GM08714 (cell line): Measurements from ENCODE around the gene CLMN.

Experiments
- H3K4me3 ChIP-seq: fragments of 200-500 bp; sonication (Bioruptor generic); 2 replicates; pipeline ENCODE4 v1.5.1; 2014; ENCODE audit warnings: mild to moderate bottlenecking, low read length, inconsistent platforms
- ZNF274 ChIP-seq: IDR thresholded peaks from 2 replicates; pipeline ENCODE4 v1.6.1; 2012; ENCODE audit warnings: mild to moderate bottlenecking, low read depth, low read length

CLMN gene

DNA sequence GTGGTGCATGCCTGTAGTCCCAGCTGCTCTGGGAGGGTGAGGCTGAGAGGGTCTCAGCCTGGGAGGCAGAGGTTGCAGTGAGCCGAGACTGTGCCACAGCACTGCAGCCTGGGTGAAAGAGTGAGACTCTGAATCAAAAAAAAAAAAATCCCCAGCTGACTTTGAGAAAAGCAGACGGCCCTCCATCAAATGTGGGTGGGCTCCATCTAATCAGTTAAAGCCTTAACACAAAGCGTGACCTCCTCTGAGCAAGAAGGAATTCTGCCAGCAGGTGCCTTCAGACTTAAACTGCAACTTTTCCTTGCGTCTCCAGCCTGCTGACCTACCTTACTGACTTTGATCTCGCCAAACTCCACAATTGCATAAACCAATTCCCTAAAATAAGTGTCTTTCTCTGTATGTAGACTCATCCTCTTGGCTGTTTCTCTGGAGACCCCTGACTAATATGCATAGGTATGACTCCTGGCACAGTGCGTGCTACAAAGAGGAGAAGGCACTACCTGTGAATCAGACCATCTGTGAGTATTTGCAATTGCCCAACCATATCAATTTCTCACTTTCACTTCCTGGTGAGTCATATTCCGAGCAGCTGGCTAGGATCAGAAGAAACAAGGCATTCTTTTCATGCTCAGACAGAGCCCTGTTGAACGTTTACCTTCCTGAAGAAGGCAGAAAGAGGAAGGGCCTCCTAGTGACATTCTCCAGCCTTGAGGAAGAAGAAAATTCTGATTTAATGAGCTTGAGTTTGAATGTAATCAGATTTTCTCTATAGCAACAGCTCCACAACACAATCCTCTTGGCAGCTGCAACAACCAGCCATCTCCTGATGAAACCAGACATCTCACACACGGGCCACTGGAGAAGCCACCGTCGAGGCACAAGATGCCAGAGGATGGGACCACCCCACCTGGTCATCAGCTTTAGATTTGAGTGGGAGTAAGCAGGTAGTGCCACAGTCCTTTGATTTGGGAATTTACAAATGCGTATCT is 54.3 kb downstream of the CLMN start:
- no peak for TF ChIP-seq ZNF274
- H3K4me3 ChIP-seq: peak overlapping the region; percentile 25; the same call in 1 of the 2 replicates

DNA sequence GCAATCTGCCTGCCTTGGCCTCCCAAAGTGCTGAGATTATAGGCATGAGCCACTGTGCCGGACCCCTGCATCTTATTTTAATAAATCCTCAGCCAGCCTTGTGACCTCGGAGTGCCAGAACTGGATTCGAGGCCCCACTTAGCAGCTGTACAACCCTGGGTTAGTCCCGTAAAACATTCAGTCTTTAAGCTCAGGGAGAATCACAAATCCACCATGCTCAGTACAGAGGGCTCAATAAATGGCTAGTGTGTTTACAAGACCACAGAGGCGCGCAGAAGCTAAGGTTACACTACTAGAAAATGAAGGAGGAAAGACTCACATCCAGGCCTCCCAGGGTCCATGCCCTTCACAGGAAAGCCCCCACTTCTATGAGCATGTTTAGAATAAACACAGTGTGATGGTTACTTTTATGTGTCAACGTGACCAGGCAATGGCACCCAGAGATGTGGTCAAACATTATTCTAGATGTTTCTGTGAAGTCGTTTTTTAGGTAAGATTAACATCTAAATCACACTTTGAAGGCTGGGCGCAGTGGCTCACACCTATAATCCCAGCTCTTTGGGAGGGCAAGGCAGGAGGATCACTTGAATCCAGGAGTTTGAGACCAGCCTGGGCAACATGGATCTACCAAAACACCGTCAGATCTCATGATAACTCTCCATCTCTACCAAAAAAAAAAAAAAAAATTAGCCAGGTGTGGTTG is 55.3 kb downstream of the CLMN start:
- no peak for TF ChIP-seq ZNF274
- no peak overlapping the region for H3K4me3 ChIP-seq

DNA sequence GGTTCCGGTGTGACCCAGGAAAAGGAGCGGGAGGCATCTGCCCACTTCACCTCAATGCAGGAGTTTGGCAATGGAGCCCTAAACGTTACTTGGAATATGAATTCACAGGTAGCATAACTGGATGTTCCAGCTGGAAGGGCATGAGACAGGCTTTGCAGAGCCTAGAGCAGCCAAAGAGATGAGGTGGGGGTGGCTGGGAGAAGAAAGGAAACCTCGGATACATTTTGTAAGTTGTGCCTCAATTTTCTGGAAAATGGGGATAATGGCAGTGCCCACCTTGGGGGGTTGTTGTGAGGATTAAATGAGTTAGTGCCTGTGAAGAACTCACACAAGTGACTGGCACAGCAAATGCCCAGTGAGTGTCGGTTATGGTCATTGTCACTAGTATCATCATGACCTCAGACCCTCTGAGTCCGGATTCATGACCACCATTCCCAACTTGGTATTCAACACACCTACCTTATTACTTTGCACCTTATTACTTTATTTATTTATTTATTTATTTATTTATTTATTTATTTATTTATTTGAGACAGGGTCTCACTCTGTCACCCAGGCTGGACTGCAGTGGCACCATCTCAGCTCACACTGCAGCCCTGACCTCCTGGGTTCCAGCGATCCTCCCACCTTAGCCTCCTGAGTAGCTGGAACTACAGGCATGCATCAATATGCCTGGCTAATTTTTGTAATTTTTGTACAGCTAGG is 56.0 kb downstream of the CLMN start:
- no peak for TF ChIP-seq ZNF274
- H3K4me3 ChIP-seq: no peak overlapping the region

DNA sequence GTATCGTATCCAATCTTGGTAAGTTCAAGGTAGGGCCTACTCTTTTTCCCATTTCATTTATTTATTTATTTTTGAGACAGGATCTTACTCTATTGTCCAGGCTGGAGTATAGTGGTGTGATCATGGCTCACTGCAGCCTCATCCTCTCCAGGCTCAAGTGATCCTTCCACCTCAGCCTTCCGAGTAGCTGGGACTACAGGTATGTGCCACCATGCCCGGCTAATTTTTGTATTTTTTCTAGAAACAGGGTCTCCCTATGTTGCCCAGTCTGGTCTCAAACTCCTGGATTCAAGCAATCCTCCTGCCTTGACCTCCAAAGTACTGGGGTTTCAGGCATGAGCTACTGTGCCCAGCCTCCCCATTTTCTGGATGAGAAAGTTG is 57.2 kb downstream of the CLMN start:
- H3K4me3 ChIP-seq: no peak overlapping the region
- TF ChIP-seq ZNF274: no peak

GRCh38 chr14:95261616-95262510 is 57.8 kb downstream of the CLMN start:
- H3K4me3 ChIP-seq: no peak overlapping the region
- TF ChIP-seq ZNF274: no peak

GRCh38 chr14:95260537-95261361 is 59.0 kb downstream of the CLMN start:
- H3K4me3 ChIP-seq: no peak overlapping the region
- no peak for TF ChIP-seq ZNF274

- TF ChIP-seq ZNF274: no peak
- no peak overlapping the region for H3K4me3 ChIP-seq
Measured at GRCh38 chr14:95258754-95259593, 60.7 kb downstream of the CLMN start.

- no peak overlapping the region for H3K4me3 ChIP-seq
- TF ChIP-seq ZNF274: no peak
Measured at GRCh38 chr14:95258156-95258555, 61.6 kb downstream of the CLMN start.

GRCh38 chr14:95257521-95257920 is 62.2 kb downstream of the CLMN start:
- no peak for TF ChIP-seq ZNF274
- H3K4me3 ChIP-seq: no peak overlapping the region

GRCh38 chr14:95256776-95257060 is 63.0 kb downstream of the CLMN start:
- TF ChIP-seq ZNF274: no peak
- no peak overlapping the region for H3K4me3 ChIP-seq

DNA sequence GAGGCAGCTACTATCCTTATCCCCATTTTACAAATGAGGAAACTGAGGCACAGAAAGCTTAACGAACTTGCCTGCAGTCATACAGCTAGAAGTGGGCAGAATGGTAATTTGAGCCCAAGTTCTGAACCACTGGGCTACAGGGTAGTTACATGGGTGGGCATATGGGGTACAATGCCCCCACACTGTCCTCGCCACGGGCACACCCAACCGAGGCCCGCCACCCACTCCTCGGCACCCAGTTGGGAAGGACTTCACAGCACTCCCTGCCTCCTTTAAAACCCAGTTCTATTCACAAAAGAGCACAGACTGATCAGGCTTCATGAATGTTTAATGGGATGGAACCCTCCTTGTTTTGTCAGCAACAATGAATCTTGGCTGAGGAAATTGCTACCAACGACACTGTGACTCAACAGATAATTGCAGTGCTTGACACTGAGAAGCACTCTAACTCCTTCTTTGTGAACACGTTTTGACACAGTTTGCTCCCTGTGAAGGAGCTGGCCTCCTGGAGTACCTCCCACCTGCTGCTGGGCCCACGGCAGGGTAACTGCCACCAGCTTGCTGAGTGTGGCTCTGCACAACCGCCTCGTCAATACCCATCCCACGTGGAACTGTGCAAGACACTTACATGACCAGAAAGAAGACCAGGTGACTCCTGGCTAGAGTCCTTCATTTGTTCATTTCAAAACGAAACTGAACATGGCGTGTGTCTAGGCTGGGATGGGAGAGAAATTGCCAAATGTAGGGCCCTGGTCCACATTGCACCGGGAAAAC is 63.5 kb downstream of the CLMN start:
- TF ChIP-seq ZNF274: no peak

More for the DNA sequence above, 63.5 kb downstream of the CLMN start:
- H3K4me3 ChIP-seq: no peak overlapping the region
